NCI-H748 treated with DMSO at 0.1 percent for 48 hours (cell line): ENCODE results near the gene WDPCP.
"Not testable (repeated sequence)": the region's sequence is repeated elsewhere in the genome, so short reads cannot be mapped to it uniquely, and the experiment has no call there.

ENCODE experiments used
- DNase-seq: peaks from one replicate; lab custom pipeline; 2025; lab: John Stamatoyannopoulos, UW

WDPCP gene

GRCh38 chr2:63590626-63591408 is 2.5 kb upstream of the WDPCP start:
- no peak for DNase-seq

GRCh38 chr2:63589148-63589958 is 1.1 kb upstream of the WDPCP start:
- DNase-seq, result peak; percentile 3

- no peak for DNase-seq
These were observed 378 bp downstream of the WDPCP start for GRCh38 chr2:63587814-63588384.

- DNase-seq, result no peak
These were observed 5.4 kb downstream of the WDPCP start for GRCh38 chr2:63582873-63583272.

DNA sequence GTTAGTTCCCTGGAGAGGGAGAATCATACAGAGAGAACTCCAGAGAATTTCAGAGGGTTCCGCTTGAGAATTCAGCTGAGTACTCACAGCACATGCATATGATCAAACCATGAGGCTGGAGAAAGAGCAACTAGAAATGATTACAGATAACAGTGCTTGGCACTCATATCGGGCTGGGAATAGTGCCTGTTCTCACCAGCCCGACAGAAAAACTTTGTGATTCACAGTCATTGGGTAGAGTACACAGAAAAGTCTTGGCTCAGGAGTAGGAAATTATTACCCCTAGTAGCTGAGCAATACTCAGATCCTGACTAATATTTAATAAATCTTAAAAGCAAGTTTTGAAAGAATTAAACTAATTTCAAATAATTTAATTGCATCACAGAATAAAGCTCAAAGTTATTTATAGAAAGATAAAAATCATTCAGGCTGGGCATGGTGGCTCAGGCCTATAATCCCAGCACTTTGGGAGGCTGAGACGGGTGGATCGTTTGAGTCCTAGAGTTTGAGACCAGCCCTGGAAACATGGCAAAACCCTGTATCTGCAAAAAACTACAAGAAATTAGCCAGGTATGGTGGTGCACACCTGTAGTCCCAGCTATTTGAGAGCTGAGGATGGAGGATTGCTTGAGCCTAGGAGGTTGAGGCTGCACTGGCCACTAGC is 6.8 kb downstream of the WDPCP start:
- DNase-seq, result no peak

DNA sequence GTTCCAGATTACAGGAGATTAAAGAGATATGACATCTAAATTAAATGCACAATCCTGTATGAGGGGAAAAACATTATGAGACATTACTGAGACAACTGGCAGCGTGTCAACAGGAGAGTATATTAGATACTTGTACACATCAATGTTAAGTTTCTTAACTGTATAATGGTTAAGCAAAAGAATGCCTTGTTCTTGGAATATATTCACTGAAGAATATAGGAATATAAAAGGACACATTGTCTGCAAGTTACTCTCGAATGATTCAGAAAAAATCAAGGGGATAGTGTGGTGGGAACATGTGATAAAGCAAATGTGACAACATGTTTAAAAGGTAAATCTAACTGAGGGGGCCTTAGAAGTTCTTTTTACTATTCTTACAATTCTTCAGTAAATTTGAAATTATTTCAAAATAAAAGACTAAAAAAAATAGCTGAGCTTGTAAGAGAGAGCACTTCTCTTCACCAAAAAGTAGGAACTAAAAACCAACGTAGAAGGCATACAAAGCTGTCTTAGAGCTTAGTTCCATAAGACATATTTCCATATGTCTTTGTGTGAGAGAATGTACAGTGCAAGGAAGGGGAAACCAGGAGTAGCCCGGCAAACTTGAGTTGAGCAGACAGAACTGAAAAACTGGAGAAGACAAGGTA is 7.5 kb downstream of the WDPCP start:
- no peak for DNase-seq

GRCh38 chr2:63578767-63579166 is 9.5 kb downstream of the WDPCP start:
- no peak for DNase-seq

GRCh38 chr2:63576546-63576945 is 11.7 kb downstream of the WDPCP start:
- DNase-seq, result no peak

DNA sequence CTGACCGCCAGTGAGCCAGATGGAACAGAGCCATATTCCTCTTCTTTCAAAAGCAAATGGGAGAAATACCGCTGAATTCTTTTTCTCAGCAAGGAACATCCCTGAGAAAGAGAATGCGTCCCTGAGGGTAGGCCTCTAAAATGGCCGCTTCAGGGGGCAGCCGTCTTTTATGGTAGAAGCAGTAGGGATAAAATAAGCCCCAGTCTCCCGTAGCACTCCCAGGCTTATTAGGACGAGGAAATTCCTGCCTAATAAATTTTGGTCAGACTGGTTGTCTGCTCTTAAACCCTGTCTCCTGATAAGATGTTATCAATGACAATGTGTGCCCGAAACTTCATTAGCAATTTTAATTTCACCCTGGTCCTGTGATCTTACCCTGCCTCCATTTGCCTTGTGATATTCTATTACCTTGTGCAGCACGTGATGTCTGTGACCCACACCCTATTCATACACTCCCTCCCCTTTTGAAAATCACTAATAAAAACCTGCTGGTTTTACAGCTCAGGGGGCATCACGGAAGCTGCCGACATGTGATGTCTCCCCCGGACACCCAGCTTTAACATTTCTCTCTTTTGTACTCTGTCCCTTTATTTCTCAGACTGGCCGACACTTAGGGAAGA is 14.4 kb downstream of the WDPCP start:
- not testable (repeated sequence) for DNase-seq

GRCh38 chr2:63573026-63573425 is 15.3 kb downstream of the WDPCP start:
- DNase-seq, result not testable (repeated sequence)

DNA sequence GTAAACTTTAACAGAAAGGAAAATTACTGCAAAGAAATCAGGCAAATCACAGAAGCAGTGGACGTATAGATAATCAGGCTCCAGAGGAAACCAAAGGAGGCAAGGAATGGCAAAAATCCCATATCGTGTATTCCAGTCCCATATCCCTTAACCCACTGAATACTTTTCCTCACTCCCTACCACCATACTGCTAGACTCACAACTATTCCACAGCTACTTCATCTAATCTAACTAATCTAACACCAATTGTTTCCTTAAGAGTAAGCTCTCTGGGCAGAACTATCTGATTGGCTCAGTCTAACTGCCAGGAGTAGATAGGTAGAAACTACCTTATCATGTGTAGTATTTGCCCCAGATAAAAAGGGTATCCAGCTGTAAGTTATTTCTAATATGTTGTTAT is 16.3 kb downstream of the WDPCP start:
- no peak for DNase-seq

- no peak for DNase-seq
These were observed 17.0 kb downstream of the WDPCP start for GRCh38 chr2:63571291-63571690.

DNA sequence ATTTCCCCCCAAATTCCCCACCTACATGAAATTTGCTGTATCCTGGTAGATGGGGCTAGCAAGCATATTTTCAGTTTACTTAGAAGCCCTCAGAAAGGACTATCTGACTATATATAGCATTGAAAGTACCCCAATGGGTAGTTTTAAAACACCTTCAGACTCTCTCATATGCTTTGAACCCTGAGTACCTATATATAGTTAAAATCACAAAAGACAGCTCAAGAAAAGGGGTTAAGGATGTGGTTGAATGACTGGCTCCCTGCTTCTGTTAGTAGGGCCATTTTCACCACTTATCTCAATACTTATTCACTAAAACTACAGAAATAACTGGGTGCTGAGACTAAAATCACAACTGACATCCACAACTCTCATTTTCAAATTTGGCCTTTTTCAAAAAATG is 18.5 kb downstream of the WDPCP start:
- DNase-seq, result no peak

GRCh38 chr2:63562751-63563150 is 25.5 kb downstream of the WDPCP start:
- no peak for DNase-seq

GRCh38 chr2:63558922-63559321 is 29.4 kb downstream of the WDPCP start:
- DNase-seq, result not testable (repeated sequence)

GRCh38 chr2:63557819-63558218 is 30.5 kb downstream of the WDPCP start:
- not testable (repeated sequence) for DNase-seq

- no peak for DNase-seq
These were observed 32.3 kb downstream of the WDPCP start for GRCh38 chr2:63555931-63556330.

DNA sequence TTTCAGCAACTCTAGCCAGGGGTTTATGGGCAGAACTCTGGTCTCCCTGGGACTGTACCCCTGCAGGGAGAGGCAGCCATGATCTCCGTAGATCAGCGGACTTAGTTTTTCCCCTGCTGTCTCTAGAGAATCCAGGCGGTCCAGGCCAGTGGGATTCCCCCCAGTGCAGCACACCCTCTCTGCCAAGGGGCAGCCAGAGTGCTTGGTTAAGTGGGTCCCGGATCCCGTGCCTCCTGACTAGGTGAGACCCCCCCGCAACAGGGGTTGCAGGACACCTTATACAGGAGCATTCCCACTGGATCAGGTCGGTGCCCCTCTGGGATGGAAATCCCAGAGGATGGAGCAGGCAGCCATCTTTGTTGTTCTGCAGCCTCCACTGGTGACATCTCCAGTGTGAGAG is 33.0 kb downstream of the WDPCP start:
- no peak for DNase-seq

GRCh38 chr2:63553049-63553448 is 35.2 kb downstream of the WDPCP start:
- DNase-seq, result no peak

DNA sequence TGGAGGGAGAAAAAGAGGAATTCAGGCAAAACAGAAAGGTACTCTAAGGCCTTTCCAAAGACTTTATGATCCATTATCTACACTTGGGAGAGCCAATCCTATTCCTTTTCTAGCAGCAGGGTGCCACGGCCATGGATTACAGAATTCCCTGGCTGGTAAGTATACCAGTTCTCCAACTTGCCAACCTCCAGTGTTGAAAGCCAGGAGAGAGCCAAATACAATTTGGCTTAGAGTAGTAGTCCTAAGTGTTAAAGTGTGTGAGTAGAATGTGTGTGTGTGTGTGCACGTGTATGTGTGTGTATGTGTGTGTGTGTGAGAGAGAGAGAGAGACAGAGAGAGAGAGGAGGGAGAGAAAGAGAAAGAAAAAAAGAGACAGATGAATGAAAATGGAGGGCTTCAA is 43.3 kb downstream of the WDPCP start:
- DNase-seq, result no peak

- DNase-seq, result no peak
These were observed 44.2 kb downstream of the WDPCP start for GRCh38 chr2:63544017-63544627.
